ENCODE results near the gene RTEL1. TPM values are rescaled to one million over a fixed set of nuclear protein-coding genes. Genes with fewer than 3 reads are reported as not detected.
A peak's percentile ranks its signal among the peaks of the same experiment; 100 is the strongest.
"Not testable (repeated sequence)": the region's sequence is repeated elsewhere in the genome, so short reads cannot be mapped to it uniquely, and the experiment has no call there.

Gene RTEL1
- total RNA-seq, 1 donor from 2014 or later, result 17.7 TPM

- peaks cover 13% of the 10 kb centered on the region for H3K4me1 ChIP-seq
- no peaks in the 10 kb centered on the region for H3K27me3 ChIP-seq
- intact Hi-C loops (cut with DNase I), result no loop called here
- H3K9me3 ChIP-seq, result no peaks in the 10 kb centered on the region
- TF ChIP-seq, protein P1, sequence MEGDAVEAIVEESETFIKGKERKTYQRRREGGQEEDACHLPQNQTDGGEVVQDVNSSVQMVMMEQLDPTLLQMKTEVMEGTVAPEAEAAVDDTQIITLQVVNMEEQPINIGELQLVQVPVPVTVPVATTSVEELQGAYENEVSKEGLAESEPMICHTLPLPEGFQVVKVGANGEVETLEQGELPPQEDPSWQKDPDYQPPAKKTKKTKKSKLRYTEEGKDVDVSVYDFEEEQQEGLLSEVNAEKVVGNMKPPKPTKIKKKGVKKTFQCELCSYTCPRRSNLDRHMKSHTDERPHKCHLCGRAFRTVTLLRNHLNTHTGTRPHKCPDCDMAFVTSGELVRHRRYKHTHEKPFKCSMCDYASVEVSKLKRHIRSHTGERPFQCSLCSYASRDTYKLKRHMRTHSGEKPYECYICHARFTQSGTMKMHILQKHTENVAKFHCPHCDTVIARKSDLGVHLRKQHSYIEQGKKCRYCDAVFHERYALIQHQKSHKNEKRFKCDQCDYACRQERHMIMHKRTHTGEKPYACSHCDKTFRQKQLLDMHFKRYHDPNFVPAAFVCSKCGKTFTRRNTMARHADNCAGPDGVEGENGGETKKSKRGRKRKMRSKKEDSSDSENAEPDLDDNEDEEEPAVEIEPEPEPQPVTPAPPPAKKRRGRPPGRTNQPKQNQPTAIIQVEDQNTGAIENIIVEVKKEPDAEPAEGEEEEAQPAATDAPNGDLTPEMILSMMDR (IDR thresholded peaks at IDR 0.05), result no peak
- no peak for TF ChIP-seq POLR2AphosphoS5 (IDR thresholded peaks at IDR 0.05; ENCODE audit: insufficient read depth in 1 of 2, low read depth in 1 of 2)
- no peak for TF ChIP-seq POLR2A (IDR thresholded peaks at IDR 0.05)
- no peaks in the 10 kb centered on the region for H3K36me3 ChIP-seq
- peak overlapping the region; percentile 33 for H3K27ac ChIP-seq
- DNase-seq (ENCODE audit: extremely low spot score in 2 of 2), result no peak
- peak overlapping the region in 1 of 2 donors; percentile 70 for H3K4me3 ChIP-seq
Observed at GRCh38 chr20:63640086-63640485, 18.0 kb upstream of the RTEL1 start.

- H3K36me3 ChIP-seq; H3K9me3 ChIP-seq; H3K27me3 ChIP-seq; intact Hi-C loops (cut with DNase I); DNase-seq (ENCODE audit: extremely low spot score in 2 of 2): not testable (repeated sequence)
- peaks cover 13% of the 10 kb centered on the region for H3K4me1 ChIP-seq
- H3K27ac ChIP-seq, result peak overlapping the region; percentile 33
- H3K4me3 ChIP-seq, result peak overlapping the region in 1 of 2 donors; percentile 70
Observed at GRCh38 chr20:63640686-63641085, 17.4 kb upstream of the RTEL1 start.

GRCh38 chr20:63641146-63641791 lies 16.8 kb upstream of the RTEL1 start:
- H3K27ac ChIP-seq, result peak overlapping the region; percentile 86
- H3K27me3 ChIP-seq, result no peaks in the 10 kb centered on the region
- H3K4me1 ChIP-seq, result peaks cover 13% of the 10 kb centered on the region
- intact Hi-C loops (cut with DNase I), result no loop called here
- no peak for DNase-seq (ENCODE audit: extremely low spot score in 2 of 2)
- peak overlapping the region; percentile 36 to 70 for H3K4me3 ChIP-seq
- H3K36me3 ChIP-seq, result no peaks in the 10 kb centered on the region
- TF ChIP-seq, protein P1 (IDR thresholded peaks at IDR 0.05), result no peak
- no peak for TF ChIP-seq POLR2A (IDR thresholded peaks at IDR 0.05)
- no peak for TF ChIP-seq POLR2AphosphoS5 (IDR thresholded peaks at IDR 0.05; ENCODE audit: insufficient read depth in 1 of 2, low read depth in 1 of 2)
- no peaks in the 10 kb centered on the region for H3K9me3 ChIP-seq

- H3K9me3 ChIP-seq, result no peaks in the 10 kb centered on the region
- no peaks in the 10 kb centered on the region for H3K27me3 ChIP-seq
- H3K36me3 ChIP-seq, result no peaks in the 10 kb centered on the region
- H3K27ac ChIP-seq, result peak overlapping the region; percentile 86
- H3K4me3 ChIP-seq, result peak overlapping the region; percentile 57 to 70
- intact Hi-C loops (cut with DNase I), result no loop called here
- no peak for DNase-seq (ENCODE audit: extremely low spot score in 2 of 2)
- peaks cover 13% of the 10 kb centered on the region for H3K4me1 ChIP-seq
- TF ChIP-seq POLR2A (IDR thresholded peaks at IDR 0.05) (no peak), POLR2AphosphoS5 (IDR thresholded peaks at IDR 0.05; ENCODE audit: insufficient read depth in 1 of 2, low read depth in 1 of 2) (peak in 1 of 2 donors; percentile 10)
- TF ChIP-seq, protein P1 (IDR thresholded peaks at IDR 0.05), result peak in 1 of 3 experiments; percentile 50
Observed at GRCh38 chr20:63641792-63642523, 16.2 kb upstream of the RTEL1 start.

DNA sequence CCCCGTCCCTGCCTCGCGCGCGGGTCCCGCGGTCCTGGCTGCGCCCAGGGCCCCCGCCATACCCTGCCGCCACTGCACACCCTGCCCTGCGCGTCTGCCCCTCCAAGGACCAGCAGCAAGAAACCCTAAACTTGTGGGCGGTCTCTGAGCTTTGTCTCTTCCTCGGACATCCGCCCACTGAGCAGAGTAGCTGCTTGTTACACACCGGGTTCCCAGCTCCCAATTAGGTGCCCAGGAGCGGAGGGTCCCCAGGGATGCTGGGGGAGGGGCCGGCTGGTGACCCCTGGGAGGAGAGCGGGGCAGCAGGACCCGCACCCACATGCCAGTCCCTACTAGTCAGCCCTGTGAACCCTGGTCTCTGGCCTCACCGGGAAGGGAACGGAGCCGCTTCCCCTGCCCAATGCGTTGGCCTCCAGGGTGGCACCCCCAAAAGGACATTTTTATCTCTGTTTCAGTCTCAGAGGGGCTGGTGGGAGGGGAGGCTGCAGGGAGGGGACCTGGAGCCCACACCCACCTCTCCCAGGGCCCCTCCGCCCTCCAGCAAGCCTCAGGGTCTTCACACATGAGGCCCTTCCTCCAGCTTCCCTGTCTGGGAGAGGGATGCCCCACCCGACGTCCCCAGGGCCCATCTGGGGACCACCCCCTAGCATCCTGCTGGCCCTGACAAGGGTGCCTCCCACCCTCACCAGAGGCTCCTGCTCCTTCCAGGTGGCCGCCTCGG lies 15.4 kb upstream of the RTEL1 start:
- Histone ChIP-seq H3K4me1 (peaks cover 13% of the 10 kb centered on the region), H3K36me3 (no peaks in the 10 kb centered on the region), H3K9me3 (no peaks in the 10 kb centered on the region), H3K4me3 (peak overlapping the region; percentile 44 to 57), H3K27ac (peak overlapping the region; percentile 39), H3K27me3 (no peaks in the 10 kb centered on the region)
- DNase-seq (ENCODE audit: extremely low spot score in 2 of 2), result no peak
- intact Hi-C loops (cut with DNase I), result no loop called here
- TF ChIP-seq, protein P1 (IDR thresholded peaks at IDR 0.05), result no peak
